Measurements from ENCODE around the gene TSPAN9.

- TF ChIP-seq, protein P1, sequence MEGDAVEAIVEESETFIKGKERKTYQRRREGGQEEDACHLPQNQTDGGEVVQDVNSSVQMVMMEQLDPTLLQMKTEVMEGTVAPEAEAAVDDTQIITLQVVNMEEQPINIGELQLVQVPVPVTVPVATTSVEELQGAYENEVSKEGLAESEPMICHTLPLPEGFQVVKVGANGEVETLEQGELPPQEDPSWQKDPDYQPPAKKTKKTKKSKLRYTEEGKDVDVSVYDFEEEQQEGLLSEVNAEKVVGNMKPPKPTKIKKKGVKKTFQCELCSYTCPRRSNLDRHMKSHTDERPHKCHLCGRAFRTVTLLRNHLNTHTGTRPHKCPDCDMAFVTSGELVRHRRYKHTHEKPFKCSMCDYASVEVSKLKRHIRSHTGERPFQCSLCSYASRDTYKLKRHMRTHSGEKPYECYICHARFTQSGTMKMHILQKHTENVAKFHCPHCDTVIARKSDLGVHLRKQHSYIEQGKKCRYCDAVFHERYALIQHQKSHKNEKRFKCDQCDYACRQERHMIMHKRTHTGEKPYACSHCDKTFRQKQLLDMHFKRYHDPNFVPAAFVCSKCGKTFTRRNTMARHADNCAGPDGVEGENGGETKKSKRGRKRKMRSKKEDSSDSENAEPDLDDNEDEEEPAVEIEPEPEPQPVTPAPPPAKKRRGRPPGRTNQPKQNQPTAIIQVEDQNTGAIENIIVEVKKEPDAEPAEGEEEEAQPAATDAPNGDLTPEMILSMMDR (IDR thresholded peaks at IDR 0.05), result no peak
- TF ChIP-seq POLR2A (IDR thresholded peaks at IDR 0.05), result no peak
These were observed 151.4 kb downstream of the TSPAN9 start for GRCh38 chr12:3228552-3228951.
